ENCODE measurements around the gene PCDHB14.

DNA sequence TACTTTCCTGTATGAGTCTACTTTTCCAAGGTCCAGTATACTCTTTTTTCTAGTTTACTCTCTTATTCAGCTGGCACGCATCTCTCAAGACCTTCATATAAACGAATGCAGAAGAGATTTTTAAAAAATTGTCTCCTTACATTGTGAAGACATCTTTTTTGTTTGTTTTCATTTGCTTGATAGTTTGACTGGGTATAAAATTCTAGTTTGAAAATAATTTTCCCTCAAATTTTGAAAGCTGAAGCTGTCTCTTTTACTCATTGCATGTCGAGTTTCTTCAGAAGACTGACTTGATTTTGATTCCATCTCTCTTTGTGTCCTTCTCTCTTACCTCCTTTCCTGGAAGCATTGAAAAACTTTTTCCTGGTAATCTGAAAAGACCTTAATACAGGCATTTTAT is 26.8 kb upstream of the PCDHB14 start:
- TF ChIP-seq, protein P1, sequence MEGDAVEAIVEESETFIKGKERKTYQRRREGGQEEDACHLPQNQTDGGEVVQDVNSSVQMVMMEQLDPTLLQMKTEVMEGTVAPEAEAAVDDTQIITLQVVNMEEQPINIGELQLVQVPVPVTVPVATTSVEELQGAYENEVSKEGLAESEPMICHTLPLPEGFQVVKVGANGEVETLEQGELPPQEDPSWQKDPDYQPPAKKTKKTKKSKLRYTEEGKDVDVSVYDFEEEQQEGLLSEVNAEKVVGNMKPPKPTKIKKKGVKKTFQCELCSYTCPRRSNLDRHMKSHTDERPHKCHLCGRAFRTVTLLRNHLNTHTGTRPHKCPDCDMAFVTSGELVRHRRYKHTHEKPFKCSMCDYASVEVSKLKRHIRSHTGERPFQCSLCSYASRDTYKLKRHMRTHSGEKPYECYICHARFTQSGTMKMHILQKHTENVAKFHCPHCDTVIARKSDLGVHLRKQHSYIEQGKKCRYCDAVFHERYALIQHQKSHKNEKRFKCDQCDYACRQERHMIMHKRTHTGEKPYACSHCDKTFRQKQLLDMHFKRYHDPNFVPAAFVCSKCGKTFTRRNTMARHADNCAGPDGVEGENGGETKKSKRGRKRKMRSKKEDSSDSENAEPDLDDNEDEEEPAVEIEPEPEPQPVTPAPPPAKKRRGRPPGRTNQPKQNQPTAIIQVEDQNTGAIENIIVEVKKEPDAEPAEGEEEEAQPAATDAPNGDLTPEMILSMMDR (IDR thresholded peaks at IDR 0.05) = no peak
- no peak for TF ChIP-seq POLR2A (IDR thresholded peaks at IDR 0.05)
